Astrocyte of the spinal cord (primary cell): ENCODE measurements around the gene BNIP3.

Source experiments
- DNase-seq: peaks from one replicate; pipeline ENCODE4 v3.0.0; 2011; ENCODE audit warnings: low read depth, low spot score
- H3K4me3 ChIP-seq: 2 replicates; pipeline ENCODE4 v1.5.1; 2011; ENCODE audit warnings: low read depth, mild to moderate bottlenecking, low read length, moderate library complexity
- CTCF ChIP-seq: IDR thresholded peaks from 2 replicates; pipeline ENCODE4 v1.5.1; 2012; ENCODE audit warnings: low read depth, mild to moderate bottlenecking, low read length, inconsistent platforms
- in situ Hi-C: cut with HindIII; loops from 2 replicates; pipeline ENCODE4 v1.10.0; 2017; ENCODE audit warnings: low sequenced_read_pairs

BNIP3 gene

GRCh38 chr10:131964298-131964697 lies 17.4 kb downstream of the BNIP3 start:
- TF ChIP-seq CTCF = no peak
- H3K4me3 ChIP-seq = no peak overlapping the region
- in situ Hi-C loops = no loop called here
- DNase-seq = no peak

GRCh38 chr10:131963811-131964210 lies 17.9 kb downstream of the BNIP3 start:
- in situ Hi-C loops = no loop called here
- H3K4me3 ChIP-seq = no peak overlapping the region
- DNase-seq = no peak
- no peak for TF ChIP-seq CTCF

DNA sequence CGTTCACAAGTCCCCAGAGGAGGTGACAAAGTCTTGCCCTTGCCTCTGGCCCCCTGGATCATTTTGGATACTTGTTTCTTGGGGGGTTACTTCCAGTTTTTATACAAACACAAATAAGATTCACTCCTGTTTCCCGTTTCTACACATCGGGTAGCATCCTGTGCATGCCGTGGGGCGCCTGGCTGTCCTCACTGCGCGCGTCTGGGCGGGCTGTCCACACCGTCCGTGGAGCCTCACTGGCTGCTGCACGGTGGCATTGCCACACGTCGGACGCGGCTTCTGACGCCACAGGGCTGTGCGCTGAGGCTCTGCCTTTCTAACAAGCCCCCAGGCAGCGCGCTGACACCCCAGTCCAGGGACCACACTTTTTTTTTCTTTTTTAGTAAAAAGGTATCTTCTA lies 18.4 kb downstream of the BNIP3 start:
- H3K4me3 ChIP-seq = no peak overlapping the region
- DNase-seq = no peak
- TF ChIP-seq CTCF = no peak
- in situ Hi-C loops = no loop called here

- DNase-seq = no peak
- no peak overlapping the region for H3K4me3 ChIP-seq
- TF ChIP-seq CTCF = no peak
- in situ Hi-C loops = no loop called here
Measured at GRCh38 chr10:131961777-131962662, 19.7 kb downstream of the BNIP3 start.

GRCh38 chr10:131961047-131961776 lies 20.5 kb downstream of the BNIP3 start:
- in situ Hi-C loops = no loop called here
- no peak overlapping the region for H3K4me3 ChIP-seq
- no peak for TF ChIP-seq CTCF
- no peak for DNase-seq

- H3K4me3 ChIP-seq = no peak overlapping the region
- in situ Hi-C loops = no loop called here
- TF ChIP-seq CTCF = no peak
- no peak for DNase-seq
Measured at GRCh38 chr10:131960631-131961046, 21.1 kb downstream of the BNIP3 start.
